Stimulated activated CD4-positive, alpha-beta T cell treated with anti-CD3 and anti-CD28 coated beads, Interleukin-2, amount 100 ng/mL, for 48 hours (primary cell): ENCODE measurements around the gene MTG1.

Source experiments
- DNase-seq, 2 donors: peaks; one replicate each; pipeline ENCODE4 v3.0.0-alpha.2; 2020

The MTG1 gene

GRCh38 chr10:133394064-133394663 lies at the start of gene MTG1:
TSS of gene MTG1 (plus strand) at chr10:133394157. CDS start at chr10:133394221, 64 bp downstream.
- DNase-seq = peak; percentile 95 to 97

DNA sequence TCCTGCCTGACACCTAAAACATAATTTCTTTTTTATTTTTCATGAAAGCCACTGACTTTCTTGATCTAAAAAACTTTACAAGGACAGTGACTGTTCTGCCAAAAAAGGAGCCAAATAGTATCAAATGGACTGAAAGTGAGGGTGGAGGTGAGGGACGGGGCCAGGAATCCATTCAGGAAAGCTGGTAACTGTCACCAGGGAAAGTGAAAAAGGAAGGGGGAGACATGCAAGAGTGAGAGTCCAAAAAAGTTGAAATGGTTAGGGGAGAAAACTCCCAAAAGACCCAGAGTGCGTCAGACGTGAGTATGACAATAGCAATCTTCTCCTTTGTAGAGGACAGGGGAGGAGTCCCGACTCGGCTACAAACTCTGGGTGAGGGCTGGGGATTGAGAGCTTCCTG lies 49.7 kb upstream of the MTG1 start:
- no peak for DNase-seq

DNA sequence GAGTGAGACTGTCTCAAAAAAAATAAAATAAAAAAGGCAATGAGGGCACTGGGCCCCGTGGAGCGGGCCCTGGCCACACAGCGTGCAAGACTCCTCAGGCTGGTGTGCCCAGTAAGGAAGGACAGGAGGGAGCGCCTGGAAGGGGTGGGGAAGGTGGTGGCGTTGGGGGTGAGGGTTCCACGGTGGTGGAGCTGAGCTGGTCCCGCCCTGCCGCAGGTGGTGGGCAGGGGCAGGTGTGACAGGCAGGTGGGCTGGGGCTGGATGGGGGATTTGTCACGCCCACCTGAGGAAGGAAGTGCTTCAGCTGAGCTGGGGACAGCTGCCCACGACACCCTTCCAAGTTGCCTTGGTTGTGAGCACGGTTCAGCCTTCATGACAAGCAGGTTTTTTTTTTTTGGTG lies 47.5 kb upstream of the MTG1 start:
- no peak for DNase-seq

- DNase-seq = no peak
These were observed 46.0 kb upstream of the MTG1 start for GRCh38 chr10:133347710-133348517.

DNA sequence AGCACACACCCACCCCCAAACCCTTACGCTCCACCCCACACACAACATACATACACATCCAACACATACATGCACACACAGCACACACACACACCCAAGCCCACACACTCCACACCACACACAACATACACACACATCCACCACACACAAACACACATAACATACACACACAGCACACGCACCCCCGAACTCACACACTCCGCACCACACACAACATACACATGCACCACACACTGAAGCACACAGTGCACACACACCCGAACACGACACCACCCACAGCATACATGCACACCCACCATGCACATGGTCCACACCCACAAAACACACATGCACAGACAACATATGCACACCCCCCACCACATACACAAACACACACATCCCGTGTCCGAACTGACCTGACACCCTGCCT lies 44.8 kb upstream of the MTG1 start:
- no peak for DNase-seq

GRCh38 chr10:133349577-133350011 lies 44.4 kb upstream of the MTG1 start:
- DNase-seq = no peak

- DNase-seq = no peak
These were observed 43.5 kb upstream of the MTG1 start for GRCh38 chr10:133350283-133350949.

DNA sequence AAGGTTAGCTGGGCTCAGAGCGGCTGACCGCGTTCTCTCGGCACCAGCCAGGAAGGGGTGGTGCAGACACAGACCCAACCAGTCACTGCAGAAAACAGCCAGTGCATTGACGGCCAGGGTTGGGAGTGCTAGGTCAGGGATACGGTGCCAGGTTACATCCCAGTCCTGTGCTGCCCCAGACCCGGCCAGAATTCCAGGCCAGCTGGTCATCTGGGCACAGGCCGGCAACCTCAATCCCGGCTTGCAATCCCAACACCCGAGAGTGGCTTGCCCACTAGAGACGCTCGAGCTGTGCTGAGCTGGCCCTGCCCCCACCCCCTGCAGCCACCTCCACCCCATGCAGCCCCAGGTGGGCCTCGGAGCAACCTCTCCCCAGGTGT lies 43.0 kb upstream of the MTG1 start:
- no peak for DNase-seq

GRCh38 chr10:133351408-133352318 lies 42.3 kb upstream of the MTG1 start:
- DNase-seq = no peak

GRCh38 chr10:133353202-133353959 lies 40.6 kb upstream of the MTG1 start:
- DNase-seq = no peak

- DNase-seq = no peak
These were observed 39.9 kb upstream of the MTG1 start for GRCh38 chr10:133353988-133354605.

DNA sequence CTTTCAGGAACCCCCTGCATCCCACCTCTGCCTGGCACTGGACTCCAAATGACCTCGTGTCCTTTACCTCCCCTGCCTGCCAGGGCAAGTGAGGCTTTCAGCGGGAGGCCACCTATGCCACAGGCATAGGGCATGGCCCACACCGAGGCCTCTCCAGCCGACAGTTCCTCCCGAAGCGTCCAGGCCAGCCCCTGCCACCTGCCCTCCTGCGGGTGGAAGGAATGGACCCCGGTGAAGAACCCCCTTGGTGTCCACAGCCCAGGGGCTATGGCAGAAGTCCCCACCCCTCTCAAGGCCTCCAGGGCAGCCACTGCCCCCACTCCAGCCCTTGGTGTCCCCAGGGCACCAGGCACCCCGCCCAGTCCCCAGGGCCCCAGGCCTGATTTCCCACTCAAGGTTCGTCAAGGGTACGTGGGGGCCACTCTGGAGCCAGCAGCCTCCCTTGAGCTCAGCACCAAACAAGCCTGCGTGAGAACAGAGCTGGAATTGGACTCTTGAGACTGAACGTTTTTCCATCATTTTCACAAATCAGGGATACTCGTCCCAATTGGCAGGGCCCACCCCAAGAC lies 39.2 kb upstream of the MTG1 start:
- DNase-seq = no peak

- no peak for DNase-seq
These were observed 38.7 kb upstream of the MTG1 start for GRCh38 chr10:133355266-133355665.

GRCh38 chr10:133355991-133356390 lies 38.0 kb upstream of the MTG1 start:
- DNase-seq = no peak

DNA sequence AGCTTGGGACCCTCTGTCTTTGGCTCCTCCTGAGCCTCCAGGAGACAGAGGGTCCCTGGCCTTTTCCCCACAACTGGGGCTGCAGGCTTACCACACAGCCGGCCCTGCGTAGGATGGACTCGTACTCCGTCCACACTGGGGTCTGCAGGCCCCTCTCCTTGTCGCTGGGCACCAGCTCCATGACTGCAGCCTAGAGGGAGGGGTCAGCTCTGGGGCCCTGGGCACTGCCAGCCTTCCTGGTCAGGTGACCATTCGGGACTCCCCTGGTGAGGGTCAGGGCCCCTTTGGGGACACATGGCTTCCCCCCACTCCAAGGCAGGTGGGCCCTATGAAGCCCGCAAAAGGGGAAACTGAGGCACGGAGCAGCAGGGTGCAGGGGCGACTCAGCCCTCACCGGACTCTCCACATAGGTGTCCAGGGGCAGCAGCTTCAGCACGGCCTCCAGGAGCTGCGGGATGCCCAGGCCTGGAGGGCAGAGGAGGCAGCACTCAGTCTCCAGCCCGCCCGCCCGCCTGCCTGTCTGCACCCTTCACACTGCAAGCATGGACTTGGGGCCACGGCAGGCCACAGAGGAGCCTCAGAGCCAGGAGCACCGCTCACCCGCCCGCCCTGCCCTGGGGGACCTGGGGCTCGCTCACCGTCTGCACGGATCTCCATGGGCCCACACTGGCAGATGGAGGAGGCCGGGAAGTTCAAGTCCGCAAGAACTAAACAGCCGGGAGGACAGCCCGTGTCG lies 37.2 kb upstream of the MTG1 start:
- DNase-seq = no peak

DNA sequence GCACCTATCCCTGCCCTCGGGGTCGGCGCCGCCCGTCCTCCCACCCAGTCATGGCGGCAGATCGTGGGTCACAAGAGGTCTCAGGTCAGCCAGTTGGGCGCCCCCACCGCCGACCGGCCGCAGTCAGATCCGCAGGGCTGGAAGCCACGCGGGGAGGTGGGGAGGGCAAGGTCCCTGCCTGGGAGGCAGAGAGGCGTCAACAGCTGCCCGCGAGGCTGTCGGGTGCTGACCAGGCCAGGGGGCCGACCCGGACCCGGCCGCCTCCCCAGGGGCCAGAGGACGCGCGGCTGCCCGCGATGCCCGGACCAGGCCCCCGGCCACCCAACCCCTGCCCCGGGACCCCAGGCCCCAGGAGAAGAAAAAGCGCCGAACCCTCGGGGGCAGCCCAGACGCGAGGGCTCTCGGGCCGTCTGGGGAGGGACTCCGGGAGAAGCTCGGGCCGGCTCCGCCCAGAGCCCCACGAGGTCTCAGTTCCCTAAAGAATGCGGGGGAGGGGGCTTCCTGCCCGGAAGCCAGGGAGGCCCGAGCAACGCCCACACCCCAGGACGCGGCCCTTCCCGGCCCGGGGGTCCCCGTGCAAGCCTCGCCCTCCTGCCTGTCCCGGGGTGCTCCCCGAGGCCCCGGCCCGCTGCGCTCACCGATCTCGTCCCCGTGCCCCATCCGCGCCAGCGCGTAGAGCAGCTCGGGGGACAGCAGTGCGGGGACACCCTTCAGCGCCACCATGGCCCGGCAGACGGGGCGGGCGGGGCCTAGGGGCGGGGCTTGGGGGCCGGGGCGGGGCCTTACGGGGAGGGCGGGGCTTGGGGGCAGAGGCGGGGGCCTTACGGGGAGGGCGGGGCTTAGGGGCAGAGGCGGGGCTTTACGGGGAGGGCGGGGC lies 36.4 kb upstream of the MTG1 start, which contains the start of gene FUOM:
FUOM (minus strand) TSS at position 735 of the 877 bp plus-strand sequence; CDS start at position 723, 12 bp downstream.
- DNase-seq = peak; percentile 56 to 66

DNA sequence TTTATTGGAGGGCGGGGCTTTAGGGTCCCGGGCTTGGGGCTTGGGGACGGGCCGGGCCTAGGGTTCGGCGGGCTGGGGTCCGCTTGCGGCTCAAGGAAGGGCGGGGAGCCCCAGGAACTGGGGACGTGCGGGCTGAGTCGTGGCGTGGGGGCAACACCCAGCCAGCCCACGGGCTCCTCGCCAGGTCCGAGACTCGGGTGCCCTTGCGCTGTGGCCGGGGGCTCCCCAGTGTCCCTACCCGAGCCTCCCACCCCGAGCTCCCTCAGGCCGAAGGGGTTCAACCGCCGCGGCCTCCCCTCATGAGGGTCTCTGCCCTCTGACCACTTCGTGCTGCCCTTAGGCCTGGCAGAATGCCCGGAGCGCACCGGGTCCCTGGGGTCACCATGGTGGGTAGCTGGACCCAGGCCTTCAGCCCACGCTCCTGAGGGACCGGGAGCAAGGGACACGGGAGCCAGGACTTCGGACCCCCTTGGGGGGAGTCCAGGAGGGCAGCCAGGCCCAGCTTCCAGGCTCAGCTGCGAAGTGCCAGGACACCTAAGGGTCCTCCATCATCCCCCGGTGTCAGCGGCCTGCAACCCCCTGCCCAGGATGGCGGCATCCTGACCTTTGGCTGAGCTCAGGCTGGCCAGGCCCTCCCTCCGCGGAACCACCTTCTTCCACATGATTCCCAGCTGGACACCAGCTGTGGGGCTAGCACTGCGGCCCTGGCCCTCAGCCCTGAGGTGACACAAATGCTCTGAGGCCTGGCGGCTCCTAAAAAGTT lies 35.6 kb upstream of the MTG1 start:
- DNase-seq = no peak

GRCh38 chr10:133358925-133359310 lies 35.0 kb upstream of the MTG1 start:
- DNase-seq = no peak

GRCh38 chr10:133359554-133359971 lies 34.4 kb upstream of the MTG1 start:
- DNase-seq = no peak
